ENCODE data around the gene NOL12.

NOL12 gene

GRCh38 chr22:37659897-37660708 is 26.0 kb upstream of the NOL12 start:
- DNase-seq, result no peak

GRCh38 chr22:37660709-37661045 is 25.5 kb upstream of the NOL12 start:
- DNase-seq, result no peak

GRCh38 chr22:37661160-37661924 is 24.8 kb upstream of the NOL12 start:
- DNase-seq, result no peak

- DNase-seq, result no peak
Observed at GRCh38 chr22:37662039-37662438, 24.1 kb upstream of the NOL12 start.

GRCh38 chr22:37663521-37664140 is 22.5 kb upstream of the NOL12 start:
- no peak for DNase-seq

- no peak for DNase-seq
Observed at GRCh38 chr22:37664249-37665101, 21.7 kb upstream of the NOL12 start.

- no peak for DNase-seq
Observed at GRCh38 chr22:37665487-37665886, 20.7 kb upstream of the NOL12 start.

- no peak for DNase-seq
Observed at GRCh38 chr22:37669586-37669985, 16.6 kb upstream of the NOL12 start.

- no peak for DNase-seq
Observed at GRCh38 chr22:37672206-37672919, 13.8 kb upstream of the NOL12 start.

GRCh38 chr22:37672920-37673455 is 13.2 kb upstream of the NOL12 start:
- DNase-seq, result no peak

- DNase-seq, result no peak
Observed at GRCh38 chr22:37674248-37674647, 11.9 kb upstream of the NOL12 start.

- peak; percentile 71 for DNase-seq
Observed at GRCh38 chr22:37674951-37675929, 10.9 kb upstream of the NOL12 start, which contains the start of gene LGALS1. TSS of gene LGALS1 (plus strand) at chr22:37675636. CDS start at chr22:37675703, 67 bp downstream.

- no peak for DNase-seq
Observed at GRCh38 chr22:37675930-37676735, 10.0 kb upstream of the NOL12 start.

- peak; percentile 93 for DNase-seq
Observed at GRCh38 chr22:37676736-37677492, 9.2 kb upstream of the NOL12 start.

- no peak for DNase-seq
Observed at GRCh38 chr22:37677493-37677974, 8.6 kb upstream of the NOL12 start.

- DNase-seq, result no peak
Observed at GRCh38 chr22:37678372-37678771, 7.8 kb upstream of the NOL12 start.

- DNase-seq, result no peak
Observed at GRCh38 chr22:37679670-37680069, 6.5 kb upstream of the NOL12 start.

GRCh38 chr22:37680191-37680851 is 5.8 kb upstream of the NOL12 start:
- no peak for DNase-seq
